SKM-1 (cell line): ENCODE results near the gene MUS81.
"Not testable (repeated sequence)": the region's sequence is repeated elsewhere in the genome, so short reads cannot be mapped to it uniquely, and the experiment has no call there.

ENCODE experiments used
- DNase-seq: peaks from one replicate; lab custom pipeline; 2025; ENCODE audit not compliant: unreplicated experiment; lab: John Stamatoyannopoulos, UW

Gene MUS81

DNA sequence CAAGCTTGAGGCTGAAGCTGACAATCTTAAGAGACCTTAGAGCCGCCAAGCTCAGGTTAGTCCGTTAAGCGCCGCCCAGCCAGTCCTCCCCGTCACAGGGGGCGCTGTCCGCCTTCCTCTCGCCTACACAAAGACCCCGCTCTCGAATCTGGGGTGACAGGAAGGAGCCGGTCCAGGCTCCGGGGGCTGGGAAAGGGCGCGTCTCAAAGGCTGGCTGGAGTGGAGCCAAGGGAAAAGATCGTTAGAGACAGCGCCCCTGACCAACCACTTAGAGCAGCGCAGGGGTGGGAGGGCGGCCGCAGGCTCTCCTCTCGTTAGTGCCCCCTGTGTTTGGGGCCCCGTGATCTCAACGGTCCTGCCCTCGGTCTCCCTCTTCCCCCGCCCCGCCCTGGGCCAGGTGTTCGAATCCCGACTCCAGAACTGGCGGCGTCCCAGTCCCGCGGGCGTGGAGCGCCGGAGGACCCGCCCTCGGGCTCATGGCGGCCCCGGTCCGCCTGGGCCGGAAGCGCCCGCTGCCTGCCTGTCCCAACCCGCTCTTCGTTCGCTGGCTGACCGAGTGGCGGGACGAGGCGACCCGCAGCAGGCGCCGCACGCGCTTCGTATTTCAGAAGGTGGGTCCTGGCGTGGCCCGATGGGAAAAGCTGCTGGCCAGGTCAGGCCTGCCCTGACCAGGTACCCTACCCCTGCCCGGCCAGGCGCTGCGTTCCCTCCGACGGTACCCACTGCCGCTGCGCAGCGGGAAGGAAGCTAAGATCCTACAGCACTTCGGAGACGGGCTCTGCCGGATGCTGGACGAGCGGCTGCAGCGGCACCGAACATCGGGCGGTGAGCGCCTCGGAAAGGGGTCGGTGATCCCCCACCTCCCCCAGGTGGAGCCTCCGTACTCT is at the start of gene MUS81:
TSS of gene MUS81 (plus strand) at position 156 of the 887 bp plus-strand sequence. CDS start at position 477, 321 bp downstream.
- DNase-seq: peak; percentile 94

GRCh38 chr11:65811764-65812475 is 48.3 kb upstream of the MUS81 start:
- DNase-seq: no peak

GRCh38 chr11:65814131-65814985 is 45.9 kb upstream of the MUS81 start:
- no peak for DNase-seq

GRCh38 chr11:65814986-65815565 is 45.2 kb upstream of the MUS81 start:
- no peak for DNase-seq

DNA sequence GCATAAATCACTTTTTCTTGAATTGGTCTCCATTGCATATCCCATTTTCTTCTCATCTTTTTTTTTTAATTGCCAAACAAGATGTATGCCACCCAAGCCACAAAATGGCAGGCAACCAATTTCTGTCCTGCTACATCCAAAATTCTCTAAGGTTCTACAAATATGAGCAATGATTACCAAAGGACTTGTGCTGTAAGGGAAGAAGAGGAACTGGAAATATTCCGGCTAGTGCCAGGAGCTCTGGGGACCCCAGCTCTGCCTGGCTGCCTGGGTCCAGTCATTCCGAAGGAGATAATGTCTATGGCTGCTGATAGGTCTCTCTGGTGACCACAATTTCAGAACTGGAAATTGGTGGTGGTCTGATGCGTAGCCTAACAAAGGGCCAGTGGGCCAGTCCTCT is 43.5 kb upstream of the MUS81 start:
- no peak for DNase-seq

- no peak for DNase-seq
These were observed 42.9 kb upstream of the MUS81 start for GRCh38 chr11:65817312-65817834.

- DNase-seq: peak; percentile 50
These were observed 42.2 kb upstream of the MUS81 start for GRCh38 chr11:65817835-65818680.

- DNase-seq: no peak
These were observed 39.1 kb upstream of the MUS81 start for GRCh38 chr11:65821107-65821506.

GRCh38 chr11:65822776-65823528 is 37.3 kb upstream of the MUS81 start:
- DNase-seq: no peak

DNA sequence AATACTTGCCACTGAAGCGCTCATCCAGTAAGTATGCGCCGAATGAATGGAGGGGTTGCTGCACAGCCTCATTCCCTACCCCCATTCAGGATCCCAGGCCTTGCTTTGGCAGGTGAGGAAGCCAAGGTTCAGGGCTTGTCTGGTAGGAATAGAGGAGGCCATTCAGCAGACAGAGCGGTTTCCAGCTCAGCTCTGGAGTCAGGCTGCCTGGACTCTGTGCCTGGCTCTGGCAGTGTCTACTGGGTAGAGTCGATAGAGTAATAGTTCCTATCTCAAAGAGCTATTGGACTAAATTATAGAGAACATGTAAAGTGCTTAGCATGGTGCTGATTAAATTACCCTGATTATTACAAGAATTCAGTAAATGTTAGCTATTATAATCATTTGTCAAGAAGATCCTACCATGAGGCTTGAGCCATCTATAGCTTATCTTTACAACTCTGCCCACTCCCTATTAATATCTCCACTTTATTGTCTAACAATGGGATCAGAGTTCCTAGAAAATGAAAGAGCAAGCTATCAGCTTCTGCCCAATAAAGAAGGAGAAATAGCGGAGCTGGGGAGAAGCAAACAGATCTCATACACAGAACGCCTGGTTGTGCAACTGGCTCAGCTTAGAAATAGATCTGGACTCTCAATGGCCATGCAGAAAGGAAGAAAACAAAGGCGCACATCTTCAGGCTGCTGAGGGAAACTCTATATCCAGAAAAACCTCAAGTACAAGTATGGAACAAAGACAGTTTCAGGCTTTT is 33.1 kb upstream of the MUS81 start:
- peak; percentile 19 for DNase-seq

GRCh38 chr11:65829459-65829858 is 30.8 kb upstream of the MUS81 start:
- no peak for DNase-seq

DNA sequence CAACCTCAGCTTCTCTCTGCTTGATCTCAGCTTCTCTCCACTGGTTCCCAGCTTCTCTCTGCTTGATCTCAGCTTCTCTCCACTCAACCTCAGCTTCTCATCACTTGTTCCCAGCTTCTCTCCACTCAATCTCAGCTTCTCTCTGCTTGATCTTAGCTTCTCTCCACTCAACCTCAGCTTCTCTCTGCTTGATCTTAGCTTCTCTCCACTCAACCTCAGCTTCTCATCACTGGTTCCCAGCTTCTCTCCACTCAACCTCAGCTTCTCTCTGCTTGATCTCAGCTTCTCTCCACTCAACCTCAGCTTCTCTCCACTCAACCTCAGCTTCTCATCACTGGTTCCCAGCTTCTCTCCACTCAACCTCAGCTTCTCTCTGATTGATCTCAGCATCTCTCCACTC is 28.0 kb upstream of the MUS81 start:
- not testable (repeated sequence) for DNase-seq

- DNase-seq: peak; percentile 82
These were observed 26.8 kb upstream of the MUS81 start, which contains the start of gene SNX32 for GRCh38 chr11:65833297-65834030. TSS of gene SNX32 (plus strand) at chr11:65833963. CDS start at chr11:65834066, 103 bp downstream.

GRCh38 chr11:65834202-65834601 is 26.0 kb upstream of the MUS81 start:
- no peak for DNase-seq

GRCh38 chr11:65842144-65842543 is 18.1 kb upstream of the MUS81 start:
- no peak for DNase-seq

GRCh38 chr11:65843811-65844210 is 16.4 kb upstream of the MUS81 start:
- no peak for DNase-seq

GRCh38 chr11:65844231-65844872 is 15.9 kb upstream of the MUS81 start:
- DNase-seq: no peak
